Tracheal epithelial cell (primary cell): ENCODE results near the gene SHISA3. TPM values are rescaled to one million over a fixed set of nuclear protein-coding genes. Genes with fewer than 3 reads are reported as not detected.

Experiments
- total RNA-seq: library from RNA; depleted of rRNA; stranded (reverse); fragments of >200 nt; gene quantifications from 2 replicates; pipeline ENCODE4 v1.2.1, GENCODE V29; 2014

Gene SHISA3
- total RNA-seq: under 0.01 TPM in 1 of 2 replicates, not detected in the other

GRCh38 chr4:42396752-42397634 is at the start of gene SHISA3:
TSS of gene SHISA3 (plus strand) at chr4:42397488. CDS start at chr4:42398057, 569 bp downstream.

Other genes with a start within 250 kb of the SHISA3 start
- gene BEND4, start 244.8 kb upstream of the SHISA3 start, total RNA-seq: under 0.01 TPM in 1 of 2 replicates, not detected in the other